Uterus (tissue), 4 donors: ENCODE measurements around the gene HTT. TPM values are rescaled to one million over a fixed set of nuclear protein-coding genes. Genes with fewer than 3 reads are reported as not detected.

ENCODE experiments used
- DNase-seq, 2 donors: peaks; one replicate each; pipeline ENCODE4 v3.0.0-alpha.2; 2019 to 2020
- H3K27ac ChIP-seq, 2 donors: fragments of 200-600 bp; sonication (generic); 1 replicate in 1 of 2; 2 replicates in 1 of 2; pipeline ENCODE4 v1.5.1; 2016 to 2018
- H3K27me3 ChIP-seq, 2 donors: fragments of 200-600 bp; sonication (generic); one replicate each; pipeline ENCODE4 v1.5.1; 2018 to 2019; ENCODE audit warnings: control low read depth in 1 of 2
- H3K36me3 ChIP-seq, 2 donors: fragments of 200-600 bp; sonication (generic); one replicate each; pipeline ENCODE4 v1.5.1; 2019; ENCODE audit warnings: control low read depth in 1 of 2
- H3K4me1 ChIP-seq, 2 donors: fragments of 200-600 bp; sonication (generic); one replicate each; pipeline ENCODE4 v1.5.1; 2018 to 2019; ENCODE audit warnings: control low read depth in 1 of 2
- H3K4me3 ChIP-seq, 2 donors: fragments of 200-600 bp; sonication (generic); 1 replicate in 1 of 2; 2 replicates in 1 of 2; pipeline ENCODE4 v1.5.1; 2018 to 2019; ENCODE audit warnings: mild to moderate bottlenecking in 1 of 2
- H3K9me3 ChIP-seq, 2 donors: fragments of 200-600 bp; sonication (generic); one replicate each; pipeline ENCODE4 v1.5.1; 2019; ENCODE audit warnings: control low read depth in 1 of 2
- POLR2A ChIP-seq, 2 donors: fragments of 450-650 bp; IDR thresholded peaks; one replicate each; pipeline ENCODE4 v1.6.1; 2016; ENCODE audit warnings: antibody characterized with exemption in 2 of 2, mild to moderate bottlenecking in 1 of 2, moderate library complexity in 1 of 2
- intact Hi-C: fragments of 100-400 bp; cut with DNase I; formaldehyde crosslinking; loops from one replicate; pipeline ENCODE4 v1.15.1; 2023; ENCODE audit warnings: low total_unique reads
- total RNA-seq, 4 donors: library from RNA; depleted of rRNA in 3 of 4; stranded (reverse); fragments of >200 nt in 3 of 4; gene quantifications; one replicate each; pipeline versions ENCODE4 v1.1.0 to v1.2.4, GENCODE V29; 2014 to 2023
- TF ChIP-seq, protein P1 (sequence below), 4 experiments: fragments of 200-600 bp in 2 of 4; fragments of 450-650 bp in 2 of 4; sonication (generic) in 2 of 4; IDR thresholded peaks; one replicate each; pipeline ENCODE4 v1.5.1; 2016 to 2019; ENCODE audit warnings: antibody characterized with exemption in 4 of 4, mild to moderate bottlenecking in 2 of 4, moderate library complexity in 1 of 4
- donor health status: DM: yes; HTN: yes; CAD: no.

HTT gene
- total RNA-seq, 4 donors from 2014 or later = 10.9 to 81.4 (median 49.8) TPM

DNA sequence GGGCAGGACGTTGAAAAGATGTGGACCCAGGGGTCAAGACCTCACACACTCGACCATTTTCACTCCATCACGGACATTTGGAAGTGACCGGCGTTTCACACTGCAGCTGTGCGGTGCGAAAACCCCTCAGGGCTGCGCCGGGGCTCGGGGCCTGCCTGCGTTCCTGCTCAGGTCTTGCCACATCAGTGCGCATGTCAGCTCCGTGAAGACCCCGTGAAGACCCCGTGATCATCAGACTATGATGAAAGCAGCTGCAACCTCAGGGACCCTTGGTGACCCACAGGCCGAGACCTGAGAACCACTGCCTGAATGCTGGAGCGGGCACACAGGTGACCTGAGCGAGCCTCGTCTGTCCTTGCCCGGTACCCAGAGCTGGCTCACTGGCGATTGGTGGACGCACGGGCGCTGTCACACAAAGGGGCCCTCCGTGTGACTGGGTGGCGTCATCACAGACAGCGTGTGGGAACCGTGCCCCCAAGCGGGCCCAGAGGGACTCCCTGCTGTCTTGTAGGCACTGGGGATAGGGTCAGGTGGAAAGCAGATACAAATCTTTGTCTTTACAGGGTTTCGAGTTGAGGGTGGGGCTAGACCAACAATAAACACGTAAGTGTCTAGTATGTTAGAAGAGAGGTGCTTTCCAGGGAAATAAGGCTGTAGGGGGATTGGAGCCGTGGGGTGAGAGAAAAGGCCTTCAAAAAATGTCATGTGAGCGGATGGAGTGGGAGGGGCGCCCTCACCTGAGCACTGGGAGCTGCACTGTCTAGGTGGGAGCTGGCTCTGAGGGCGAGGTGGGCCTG is 187.1 kb downstream of the HTT start:
- Histone ChIP-seq H3K27ac (no peak overlapping the region), H3K4me1 (no peaks in the 10 kb centered on the region), H3K27me3 (no peaks in the 10 kb centered on the region), H3K9me3 (no peaks in the 10 kb centered on the region), H3K4me3 (no peak overlapping the region), H3K36me3 (no peaks in the 10 kb centered on the region)
- intact Hi-C loops = no loop called here
- TF ChIP-seq, protein P1, sequence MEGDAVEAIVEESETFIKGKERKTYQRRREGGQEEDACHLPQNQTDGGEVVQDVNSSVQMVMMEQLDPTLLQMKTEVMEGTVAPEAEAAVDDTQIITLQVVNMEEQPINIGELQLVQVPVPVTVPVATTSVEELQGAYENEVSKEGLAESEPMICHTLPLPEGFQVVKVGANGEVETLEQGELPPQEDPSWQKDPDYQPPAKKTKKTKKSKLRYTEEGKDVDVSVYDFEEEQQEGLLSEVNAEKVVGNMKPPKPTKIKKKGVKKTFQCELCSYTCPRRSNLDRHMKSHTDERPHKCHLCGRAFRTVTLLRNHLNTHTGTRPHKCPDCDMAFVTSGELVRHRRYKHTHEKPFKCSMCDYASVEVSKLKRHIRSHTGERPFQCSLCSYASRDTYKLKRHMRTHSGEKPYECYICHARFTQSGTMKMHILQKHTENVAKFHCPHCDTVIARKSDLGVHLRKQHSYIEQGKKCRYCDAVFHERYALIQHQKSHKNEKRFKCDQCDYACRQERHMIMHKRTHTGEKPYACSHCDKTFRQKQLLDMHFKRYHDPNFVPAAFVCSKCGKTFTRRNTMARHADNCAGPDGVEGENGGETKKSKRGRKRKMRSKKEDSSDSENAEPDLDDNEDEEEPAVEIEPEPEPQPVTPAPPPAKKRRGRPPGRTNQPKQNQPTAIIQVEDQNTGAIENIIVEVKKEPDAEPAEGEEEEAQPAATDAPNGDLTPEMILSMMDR (IDR thresholded peaks at IDR 0.05) = no peak
- TF ChIP-seq POLR2A (IDR thresholded peaks at IDR 0.05) = no peak
- DNase-seq = no peak

DNA sequence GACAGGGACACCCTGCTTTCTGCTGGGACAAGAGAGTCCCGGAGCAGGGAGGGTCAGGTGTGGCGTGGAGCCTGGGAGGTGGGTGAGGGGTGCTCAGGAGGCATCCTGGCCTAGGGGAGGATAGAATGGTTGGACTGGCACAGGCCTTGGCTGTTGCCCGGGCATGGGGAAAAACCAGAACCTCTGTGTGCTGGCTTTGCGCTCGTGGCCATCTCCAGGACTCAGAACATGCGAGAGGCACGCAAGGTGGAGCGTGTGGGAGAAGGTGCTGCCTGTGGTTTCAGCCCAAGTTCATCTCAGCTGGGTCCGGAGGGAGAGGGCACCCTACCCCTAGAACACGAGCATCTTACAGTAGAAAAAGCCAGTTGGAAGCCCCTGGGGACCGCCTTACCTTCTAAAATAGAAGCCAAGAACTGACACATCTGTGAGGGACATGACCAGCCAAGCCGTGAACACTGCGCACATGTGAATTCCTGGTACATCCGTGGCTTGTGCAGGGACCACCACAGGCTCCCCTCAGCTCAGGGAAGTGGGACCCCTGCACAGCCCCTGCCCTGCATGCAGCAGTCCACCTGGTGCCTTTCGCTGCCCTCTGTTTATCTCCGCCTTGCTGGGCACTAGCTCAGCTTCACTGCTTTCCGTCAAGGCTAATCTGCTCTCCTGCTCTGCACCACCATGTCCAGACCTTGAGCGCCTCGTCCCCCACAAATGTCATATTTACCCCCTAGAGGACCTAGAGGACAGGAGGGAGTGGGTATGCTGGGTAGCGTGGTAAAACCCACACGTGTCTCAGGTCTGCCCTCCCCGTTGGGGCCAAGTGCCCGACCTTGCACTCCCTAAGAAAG is 187.9 kb downstream of the HTT start:
- no peak for DNase-seq
- Histone ChIP-seq H3K36me3 (no peaks in the 10 kb centered on the region), H3K4me3 (no peak overlapping the region), H3K9me3 (no peaks in the 10 kb centered on the region), H3K27me3 (no peaks in the 10 kb centered on the region), H3K4me1 (no peaks in the 10 kb centered on the region), H3K27ac (no peak overlapping the region)
- TF ChIP-seq, protein P1 (IDR thresholded peaks at IDR 0.05) = no peak
- no peak for TF ChIP-seq POLR2A (IDR thresholded peaks at IDR 0.05)
- intact Hi-C loops = no loop called here

DNA sequence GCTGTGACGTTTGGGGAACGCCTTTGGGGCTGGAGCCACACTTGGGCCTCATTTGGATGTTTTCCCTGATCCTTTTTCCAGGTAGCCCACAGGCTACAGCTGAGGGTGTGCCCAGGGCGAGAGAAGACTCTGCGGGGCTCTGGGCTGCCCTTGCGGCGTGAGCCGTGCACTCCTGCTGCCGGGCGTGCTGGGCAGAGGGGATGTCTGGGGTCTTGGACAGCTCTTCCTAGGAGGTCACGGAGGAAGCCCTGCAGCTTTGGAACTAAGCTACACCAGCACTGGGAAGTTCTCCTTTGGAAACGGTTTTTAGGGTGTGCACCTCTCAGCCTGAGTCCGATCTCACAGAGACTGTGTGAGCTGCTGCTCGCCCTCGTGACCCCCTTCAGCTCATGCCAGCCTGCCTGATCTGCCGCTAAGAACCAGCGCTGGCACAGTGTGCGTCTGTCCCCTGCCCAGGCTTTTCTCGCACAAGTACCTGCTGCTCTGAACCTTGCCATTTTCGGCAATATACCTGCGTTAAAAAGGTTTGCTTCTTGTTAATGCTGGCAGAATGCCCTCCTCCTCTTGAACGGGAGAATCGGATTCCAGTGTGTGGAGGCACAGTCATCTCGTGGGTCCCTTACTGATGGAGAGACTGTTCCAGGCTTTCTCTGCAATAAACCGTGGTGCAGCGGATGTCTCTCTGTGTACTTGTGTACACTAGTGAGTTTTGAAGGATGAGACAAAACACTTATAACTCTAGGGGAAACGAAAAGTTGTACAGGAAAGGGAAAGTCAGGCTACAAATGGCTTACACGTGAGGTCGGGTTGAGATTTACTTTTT is 188.8 kb downstream of the HTT start:
- Histone ChIP-seq H3K36me3 (no peaks in the 10 kb centered on the region), H3K9me3 (no peaks in the 10 kb centered on the region), H3K27ac (no peak overlapping the region), H3K4me3 (no peak overlapping the region), H3K27me3 (no peaks in the 10 kb centered on the region), H3K4me1 (no peaks in the 10 kb centered on the region)
- intact Hi-C loops = no loop called here
- TF ChIP-seq, protein P1 (IDR thresholded peaks at IDR 0.05) = no peak
- TF ChIP-seq POLR2A (IDR thresholded peaks at IDR 0.05) = no peak
- no peak for DNase-seq

DNA sequence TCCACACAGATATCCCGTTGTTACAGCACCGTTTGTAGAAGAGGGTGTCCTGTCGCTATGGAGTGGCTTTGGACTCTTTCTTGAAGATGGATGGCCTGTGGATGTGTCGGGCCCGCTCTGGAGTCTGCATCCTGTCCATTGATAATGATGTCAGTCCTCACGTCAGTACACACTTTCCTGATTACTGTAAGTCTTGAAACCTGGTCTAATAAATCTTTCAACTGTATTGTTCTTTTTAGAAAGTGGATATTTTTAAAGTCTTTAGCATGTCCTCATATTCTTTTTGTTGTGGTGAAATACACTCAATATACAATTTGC is 189.4 kb downstream of the HTT start:
- intact Hi-C loops = no loop called here
- H3K27me3 ChIP-seq = no peaks in the 10 kb centered on the region

More for the DNA sequence above, 189.4 kb downstream of the HTT start:
- DNase-seq = no peak
- no peaks in the 10 kb centered on the region for H3K4me1 ChIP-seq
- TF ChIP-seq, protein P1 (IDR thresholded peaks at IDR 0.05) = no peak
- TF ChIP-seq POLR2A (IDR thresholded peaks at IDR 0.05) = no peak
- H3K36me3 ChIP-seq = no peaks in the 10 kb centered on the region
- no peaks in the 10 kb centered on the region for H3K9me3 ChIP-seq
- no peak overlapping the region for H3K27ac ChIP-seq
- H3K4me3 ChIP-seq = no peak overlapping the region
